ENCODE results near the gene SLC50A1.

Gene SLC50A1

GRCh38 chr1:155184351-155184811, 48.7 kb downstream of the SLC50A1 start:
- DNase-seq (ENCODE audit: low spot score): no peak

- no peak for DNase-seq (ENCODE audit: low spot score)
Observed at GRCh38 chr1:155184835-155185782, 49.5 kb downstream of the SLC50A1 start.

GRCh38 chr1:155185783-155186066, 50.1 kb downstream of the SLC50A1 start:
- DNase-seq (ENCODE audit: low spot score): no peak

GRCh38 chr1:155186067-155186793, 50.6 kb downstream of the SLC50A1 start:
- DNase-seq (ENCODE audit: low spot score): no peak

GRCh38 chr1:155186794-155187455, 51.3 kb downstream of the SLC50A1 start:
- no peak for DNase-seq (ENCODE audit: low spot score)

GRCh38 chr1:155187456-155187891, 51.8 kb downstream of the SLC50A1 start:
- DNase-seq (ENCODE audit: low spot score): no peak

GRCh38 chr1:155188268-155188667, 52.6 kb downstream of the SLC50A1 start:
- no peak for DNase-seq (ENCODE audit: low spot score)

Measured in CD4-positive, alpha-beta T cell treated with Interleukin-6 at 100 ng/mL for 8 hours (primary cell).